ENCODE measurements around the gene PCSK5. TPM values are rescaled to one million over a fixed set of nuclear protein-coding genes. Genes with fewer than 3 reads are reported as not detected.

PCSK5 gene
- total and polyA plus RNA-seq, 10 donors: 0.28 to 8.1 (median 5.5) TPM

- H3K4me1 ChIP-seq: no peaks in the 10 kb centered on the region
- H3K27me3 ChIP-seq (replicated peaks in 1 of 7): no peaks in the 10 kb centered on the region
- no peak for TF ChIP-seq POLR2AphosphoS5 (IDR thresholded peaks at IDR 0.05)
- TF ChIP-seq CTCF (IDR thresholded peaks at IDR 0.05 in 8 of 11, conservative IDR thresholded peaks at IDR 0.05 in 3 of 11): no peak
- no peak for TF ChIP-seq POLR2A (IDR thresholded peaks at IDR 0.05)
- H3K27ac ChIP-seq: no peak overlapping the region
- H3K4me3 ChIP-seq: no peak overlapping the region
- 83 to 97% (median 88%) methylated on average over 3 of the region's 3 CpGs for WGBS, 5 donors
- H3K9me3 ChIP-seq: no peaks in the 10 kb centered on the region
- no peak for DNase-seq
- H3K36me3 ChIP-seq: no peaks in the 10 kb centered on the region
- intact Hi-C loops (cut with DNase I; ENCODE audit: low total_unique reads): no loop called here
Measured at GRCh38 chr9:75993434-75993833, 103.0 kb downstream of the PCSK5 start.

- no peaks in the 10 kb centered on the region for H3K4me1 ChIP-seq
- H3K4me3 ChIP-seq: no peak overlapping the region
- H3K36me3 ChIP-seq: no peaks in the 10 kb centered on the region
- no peak for DNase-seq
- intact Hi-C loops (cut with DNase I; ENCODE audit: low total_unique reads): no loop called here
- H3K9me3 ChIP-seq: no peaks in the 10 kb centered on the region
- H3K27me3 ChIP-seq (replicated peaks in 1 of 7): no peaks in the 10 kb centered on the region
- TF ChIP-seq CTCF (IDR thresholded peaks at IDR 0.05 in 8 of 11, conservative IDR thresholded peaks at IDR 0.05 in 3 of 11) (no peak), POLR2A (IDR thresholded peaks at IDR 0.05) (no peak), POLR2AphosphoS5 (IDR thresholded peaks at IDR 0.05) (no peak)
- H3K27ac ChIP-seq: no peak overlapping the region
Measured at GRCh38 chr9:75995066-75995465, 104.6 kb downstream of the PCSK5 start.

- DNase-seq: no peak
- H3K27me3 ChIP-seq (replicated peaks in 1 of 7): no peaks in the 10 kb centered on the region
- H3K27ac ChIP-seq: no peak overlapping the region
- no peaks in the 10 kb centered on the region for H3K9me3 ChIP-seq
- no peaks in the 10 kb centered on the region for H3K36me3 ChIP-seq
- TF ChIP-seq POLR2A (IDR thresholded peaks at IDR 0.05) (no peak), CTCF (IDR thresholded peaks at IDR 0.05 in 8 of 11, conservative IDR thresholded peaks at IDR 0.05 in 3 of 11) (no peak), POLR2AphosphoS5 (IDR thresholded peaks at IDR 0.05) (no peak)
- H3K4me3 ChIP-seq: no peak overlapping the region
- intact Hi-C loops (cut with DNase I; ENCODE audit: low total_unique reads): no loop called here
- no peaks in the 10 kb centered on the region for H3K4me1 ChIP-seq
Measured at GRCh38 chr9:75996726-75997125, 106.3 kb downstream of the PCSK5 start.

GRCh38 chr9:75997206-75997605 is 106.7 kb downstream of the PCSK5 start:
- TF ChIP-seq CTCF (IDR thresholded peaks at IDR 0.05 in 8 of 11, conservative IDR thresholded peaks at IDR 0.05 in 3 of 11): no peak
- TF ChIP-seq POLR2A (IDR thresholded peaks at IDR 0.05): no peak
- TF ChIP-seq POLR2AphosphoS5 (IDR thresholded peaks at IDR 0.05): no peak
- H3K36me3 ChIP-seq: no peaks in the 10 kb centered on the region
- intact Hi-C loops (cut with DNase I; ENCODE audit: low total_unique reads): no loop called here
- 84 to 100% (median 95%) methylated on average over 1 of the region's 1 CpG for WGBS, 5 donors
- no peaks in the 10 kb centered on the region for H3K27me3 ChIP-seq (replicated peaks in 1 of 7)
- H3K4me3 ChIP-seq: no peak overlapping the region
- DNase-seq: no peak
- no peaks in the 10 kb centered on the region for H3K4me1 ChIP-seq
- H3K9me3 ChIP-seq: no peaks in the 10 kb centered on the region
- no peak overlapping the region for H3K27ac ChIP-seq
